GM23248 (cell line): ENCODE data around the gene RPLP1.

Source experiments
- EZH2 ChIP-seq: fragments of 200-600 bp; sonication (generic); IDR thresholded peaks from 2 replicates; pipeline ENCODE4 v1.6.1; 2018; ENCODE audit warnings: antibody characterized with exemption, mild to moderate bottlenecking; ENCODE audit not compliant: insufficient read depth, poor library complexity, severe bottlenecking
- EZH2phosphoT487 ChIP-seq: fragments of 200-600 bp; sonication (generic); IDR thresholded peaks from 2 replicates; pipeline ENCODE4 v1.6.1; 2018; ENCODE audit warnings: antibody characterized with exemption, moderate library complexity, mild to moderate bottlenecking, low read depth; ENCODE audit not compliant: insufficient read depth

DNA sequence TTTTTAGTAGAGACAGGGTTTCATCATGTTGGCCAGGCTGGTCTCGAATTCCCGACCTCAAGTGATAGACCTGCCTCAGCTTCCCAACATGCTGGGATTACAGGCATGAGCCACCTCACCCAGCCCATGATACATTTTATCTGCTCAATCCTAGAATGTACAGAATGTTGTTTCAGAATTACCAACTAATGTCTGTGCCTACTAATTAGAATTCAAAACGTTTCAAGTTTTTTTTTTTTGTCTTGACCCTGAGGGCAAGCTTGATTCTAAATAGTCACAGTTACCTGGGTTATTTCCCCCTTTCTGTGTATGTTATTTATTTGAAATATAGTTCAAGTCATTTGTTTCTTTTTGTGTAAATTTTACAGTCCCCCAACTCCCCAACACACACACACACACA is 43.8 kb upstream of the RPLP1 start:
- no peak for TF ChIP-seq EZH2
- TF ChIP-seq EZH2phosphoT487 = no peak
